ENCODE results near the gene EGR4. TPM values are rescaled to one million over a fixed set of nuclear protein-coding genes. Genes with fewer than 3 reads are reported as not detected.

The EGR4 gene
- total and polyA plus RNA-seq, 2 of the 4 experiments (the other 2 are of a cell fraction): not detected

- H4K8ac ChIP-seq (ENCODE audit: low read depth in 2 of 2, low read length in 2 of 2): no peak overlapping the region
- H3K36me3 ChIP-seq (ENCODE audit: control insufficient read depth, insufficient read depth, low read length): peaks cover 3% of the 10 kb centered on the region; the same call in 1 of the 2 replicates
- H3K56ac ChIP-seq (ENCODE audit: extremely low read depth, insufficient read depth, low read length): no peak overlapping the region
- no peak overlapping the region for H2AFZ ChIP-seq (replicated peaks; ENCODE audit: low read length, poor library complexity)
- H2BK20ac ChIP-seq (ENCODE audit: low read depth, low read length): no peak overlapping the region
- intact Hi-C loops (cut with micrococcal nuclease): no loop called here
- no peak overlapping the region for H2AK9ac ChIP-seq (replicated peaks; ENCODE audit: low read depth, low read length, poor library complexity)
- ChIA-PET POLR2A (ENCODE audit: unreplicated experiment) (no interaction called here), CTCF (interaction anchor here (1.0 kb wide), 1 partner anchor 104 kb away, joined by 3 read pairs; no protein-coding TSS in a partner anchor)
- peaks cover 0 to 9% of the 10 kb centered on the region in 2 experiments; a peak in 2 of 4 replicates for H3K79me1 ChIP-seq (ENCODE audit: low read depth in 1 of 2, low read length in 2 of 2)
- H3K4me3 ChIP-seq (ENCODE audit: insufficient read depth, low read depth, low read length): no peak overlapping the region
- H3K27me3 ChIP-seq (ENCODE audit: control insufficient read depth, insufficient read depth, low read length): peaks cover 9% of the 10 kb centered on the region
- no TSS peak for BruUV-seq (replicated peaks)
- no peak overlapping the region for H3K4me2 ChIP-seq (ENCODE audit: low read depth, low read length)
- no peak overlapping the region for H3K27ac ChIP-seq (ENCODE audit: insufficient read depth, low read length)
- H2BK15ac ChIP-seq (ENCODE audit: low read depth, low read length): no peak overlapping the region
- no peak overlapping the region for H3K18ac ChIP-seq (ENCODE audit: low read depth, low read length)
- H4K5ac ChIP-seq (ENCODE audit: low read depth, low read length): no peak overlapping the region
- H3K9ac ChIP-seq (ENCODE audit: low read depth, low read length): no peak overlapping the region
- H3K23ac ChIP-seq (ENCODE audit: low read depth, low read length): no peak overlapping the region
- peaks cover 3% of the 10 kb centered on the region; the same call in 1 of the 2 replicates for H3K4me1 ChIP-seq (ENCODE audit: control insufficient read depth, insufficient read depth, low read length)
- H3K9me1 ChIP-seq (ENCODE audit: insufficient read depth, low read length): no peaks in the 10 kb centered on the region
- H2BK5ac ChIP-seq (ENCODE audit: low read depth, low read length, poor library complexity, severe bottlenecking): no peak overlapping the region
- H3K14ac ChIP-seq (replicated peaks; ENCODE audit: low read depth, low read length): no peak overlapping the region
- TF ChIP-seq USF2 (IDR thresholded peaks at IDR 0.05; ENCODE audit: low read depth, low read length) (peak; percentile 48; the same call in 1 of the 2 replicates), CHD1 (IDR thresholded peaks at IDR 0.05; ENCODE audit: low read depth, low read length) (no peak)
- DNase-seq: no peak
- H4K91ac ChIP-seq (ENCODE audit: insufficient read depth, low read depth, low read length): no peak overlapping the region
- dilution Hi-C loops (cut with HindIII; ENCODE audit: low sequenced_read_pairs, unreplicated experiment): no loop called here
- no peaks in the 10 kb centered on the region for H3K9me3 ChIP-seq (ENCODE audit: control insufficient read depth, insufficient read depth, low read length)
- H2BK120ac ChIP-seq (ENCODE audit: low read depth, low read length): no peak overlapping the region
- ATAC-seq (ENCODE audit: low read depth): no peak
- H4K20me1 ChIP-seq (ENCODE audit: insufficient read depth, low read length): no peaks in the 10 kb centered on the region
- no peak overlapping the region for H3K4ac ChIP-seq (ENCODE audit: low read depth, low read length)
- in situ Hi-C loops (cut with MboI; ENCODE audit: low sequenced_read_pairs): no loop called here
- H2AK5ac ChIP-seq (ENCODE audit: low read depth, low read length): no peak overlapping the region
Observed at GRCh38 chr2:73281244-73281643, 12.1 kb downstream of the EGR4 start.

Measured in IMR-90 (cell line).